ENCODE data around the gene MAP2. TPM values are rescaled to one million over a fixed set of nuclear protein-coding genes. Genes with fewer than 3 reads are reported as not detected.

Gene MAP2
- total RNA-seq, 1 donor from 2014 or later = 15.5 TPM

GRCh38 chr2:209768557-209768956 lies 344.7 kb downstream of the MAP2 start:
- intact Hi-C loops (cut with DNase I) = no loop called here
- H3K36me3 ChIP-seq = no peaks in the 10 kb centered on the region
- no peaks in the 10 kb centered on the region for H3K4me1 ChIP-seq
- H3K27ac ChIP-seq = no peak overlapping the region
- H3K27me3 ChIP-seq = no peaks in the 10 kb centered on the region
- H3K4me3 ChIP-seq = no peak overlapping the region
- H3K9me3 ChIP-seq = no peaks in the 10 kb centered on the region
- no peak for DNase-seq (ENCODE audit: extremely low spot score in 2 of 2)
- TF ChIP-seq, protein P1, sequence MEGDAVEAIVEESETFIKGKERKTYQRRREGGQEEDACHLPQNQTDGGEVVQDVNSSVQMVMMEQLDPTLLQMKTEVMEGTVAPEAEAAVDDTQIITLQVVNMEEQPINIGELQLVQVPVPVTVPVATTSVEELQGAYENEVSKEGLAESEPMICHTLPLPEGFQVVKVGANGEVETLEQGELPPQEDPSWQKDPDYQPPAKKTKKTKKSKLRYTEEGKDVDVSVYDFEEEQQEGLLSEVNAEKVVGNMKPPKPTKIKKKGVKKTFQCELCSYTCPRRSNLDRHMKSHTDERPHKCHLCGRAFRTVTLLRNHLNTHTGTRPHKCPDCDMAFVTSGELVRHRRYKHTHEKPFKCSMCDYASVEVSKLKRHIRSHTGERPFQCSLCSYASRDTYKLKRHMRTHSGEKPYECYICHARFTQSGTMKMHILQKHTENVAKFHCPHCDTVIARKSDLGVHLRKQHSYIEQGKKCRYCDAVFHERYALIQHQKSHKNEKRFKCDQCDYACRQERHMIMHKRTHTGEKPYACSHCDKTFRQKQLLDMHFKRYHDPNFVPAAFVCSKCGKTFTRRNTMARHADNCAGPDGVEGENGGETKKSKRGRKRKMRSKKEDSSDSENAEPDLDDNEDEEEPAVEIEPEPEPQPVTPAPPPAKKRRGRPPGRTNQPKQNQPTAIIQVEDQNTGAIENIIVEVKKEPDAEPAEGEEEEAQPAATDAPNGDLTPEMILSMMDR (IDR thresholded peaks at IDR 0.05) = no peak
- TF ChIP-seq POLR2AphosphoS5 (IDR thresholded peaks at IDR 0.05; ENCODE audit: insufficient read depth in 1 of 2, low read depth in 1 of 2) = no peak
- TF ChIP-seq POLR2A (IDR thresholded peaks at IDR 0.05) = no peak

DNA sequence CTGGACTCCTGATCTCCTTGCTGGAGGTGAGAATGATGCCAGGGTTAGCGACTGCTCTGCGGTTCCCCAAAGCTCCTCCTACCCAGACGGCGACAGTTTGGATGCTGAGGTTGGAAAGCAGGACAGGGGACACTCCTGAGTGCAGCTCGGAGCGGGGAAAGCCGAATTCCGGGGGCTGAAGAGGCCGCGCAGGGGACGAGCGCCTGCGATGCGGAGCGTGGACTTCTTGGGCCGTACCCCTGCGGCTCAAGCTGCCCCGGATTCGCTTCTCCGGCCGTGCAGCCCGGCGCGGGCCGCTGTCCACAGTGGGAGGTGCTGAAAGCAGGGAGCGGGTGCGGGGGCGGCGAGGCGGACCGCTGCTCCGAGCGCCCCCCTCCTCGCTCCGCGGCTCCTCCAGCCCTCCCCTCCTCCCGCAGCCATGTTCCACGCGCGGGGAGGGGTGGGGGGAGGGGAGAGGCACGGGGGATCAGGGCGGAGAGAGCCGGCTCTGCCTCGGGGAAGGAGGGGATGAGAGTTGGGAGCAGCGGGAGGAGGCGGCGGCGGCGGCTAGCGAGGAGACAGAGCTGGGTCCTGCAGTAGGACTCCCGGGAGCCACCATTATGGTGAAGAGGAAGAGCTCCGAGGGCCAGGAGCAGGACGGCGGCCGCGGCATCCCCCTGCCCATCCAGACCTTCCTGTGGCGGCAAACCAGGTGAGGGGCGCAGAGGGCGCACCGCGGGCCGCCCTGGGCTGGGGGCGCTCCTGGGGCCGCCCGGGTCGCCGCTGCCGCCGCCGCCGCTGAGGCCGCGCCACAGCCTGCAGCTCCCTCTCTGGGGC lies 347.8 kb downstream of the MAP2 start, which contains the start of gene UNC80:
Gene UNC80, plus strand, starts transcription at position 359 of the 816 bp plus-strand sequence. Its CDS starts 241 bp downstream, at position 600.
- Histone ChIP-seq H3K27me3 (no peaks in the 10 kb centered on the region), H3K27ac (no peak within 1 kb of the TSS)
- no peak for DNase-seq (ENCODE audit: extremely low spot score in 2 of 2)

DNA sequence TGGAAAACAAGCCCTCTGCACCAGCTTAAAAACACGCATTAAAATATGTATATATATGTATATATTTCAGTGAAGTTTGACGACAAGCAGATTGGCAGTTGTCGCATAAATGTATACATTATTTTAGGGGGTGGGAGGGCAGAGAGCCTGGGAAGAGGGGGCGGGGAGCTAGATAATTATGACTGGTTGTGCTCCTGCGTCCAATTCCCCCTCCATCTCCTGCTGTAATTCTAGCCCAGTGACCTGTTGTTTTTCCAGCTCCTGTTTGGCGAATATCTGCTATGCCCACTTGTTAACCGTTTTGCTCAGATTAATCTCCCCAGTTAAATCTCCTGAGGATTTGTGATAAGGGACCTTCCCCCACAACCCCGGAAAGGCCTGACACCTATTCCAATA lies 348.4 kb downstream of the MAP2 start:
- Histone ChIP-seq H3K36me3 (no peaks in the 10 kb centered on the region), H3K4me3 (no peak overlapping the region), H3K9me3 (no peaks in the 10 kb centered on the region), H3K27me3 (no peaks in the 10 kb centered on the region), H3K4me1 (no peaks in the 10 kb centered on the region), H3K27ac (no peak overlapping the region)
- intact Hi-C loops (cut with DNase I) = no loop called here
- no peak for DNase-seq (ENCODE audit: extremely low spot score in 2 of 2)
- TF ChIP-seq POLR2A (IDR thresholded peaks at IDR 0.05) = no peak
- TF ChIP-seq, protein P1 (IDR thresholded peaks at IDR 0.05) = no peak
- TF ChIP-seq POLR2AphosphoS5 (IDR thresholded peaks at IDR 0.05; ENCODE audit: insufficient read depth in 1 of 2, low read depth in 1 of 2) = no peak

More for the DNA sequence above, 347.8 kb downstream of the MAP2 start, which contains the start of gene UNC80:
- Histone ChIP-seq H3K36me3 (no peaks in the 10 kb centered on the region), H3K4me1 (no peaks in the 10 kb centered on the region), H3K9me3 (no peaks in the 10 kb centered on the region), H3K4me3 (no peak within 1 kb of the TSS)
- intact Hi-C loops (cut with DNase I) = no loop called here
- TF ChIP-seq POLR2A (IDR thresholded peaks at IDR 0.05) = no peak
- TF ChIP-seq, protein P1 (IDR thresholded peaks at IDR 0.05) = no peak
- no peak for TF ChIP-seq POLR2AphosphoS5 (IDR thresholded peaks at IDR 0.05; ENCODE audit: insufficient read depth in 1 of 2, low read depth in 1 of 2)

GRCh38 chr2:209773377-209773776 lies 349.5 kb downstream of the MAP2 start:
- Histone ChIP-seq H3K9me3 (no peaks in the 10 kb centered on the region), H3K4me1 (no peaks in the 10 kb centered on the region), H3K27ac (no peak overlapping the region), H3K36me3 (no peaks in the 10 kb centered on the region), H3K27me3 (no peaks in the 10 kb centered on the region), H3K4me3 (no peak overlapping the region)
- no peak for DNase-seq (ENCODE audit: extremely low spot score in 2 of 2)
- intact Hi-C loops (cut with DNase I) = no loop called here
- TF ChIP-seq POLR2AphosphoS5 (IDR thresholded peaks at IDR 0.05; ENCODE audit: insufficient read depth in 1 of 2, low read depth in 1 of 2) (no peak), POLR2A (IDR thresholded peaks at IDR 0.05) (no peak)
- TF ChIP-seq, protein P1 (IDR thresholded peaks at IDR 0.05) = no peak

Small RNA genes lying within 50 kb of the gene (small RNA-seq; reads per million reads assigned to genes)
- not detected for gene RNA5SP118
